Stimulated activated CD8-positive, alpha-beta memory T cell treated with anti-CD3 and anti-CD28 coated beads, Interleukin-7, amount 100 ng/mL, for 4 hours (primary cell): Measurements from ENCODE around the gene TCF25.

Experiments
- DNase-seq, 2 donors: peaks; one replicate each; pipeline ENCODE4 v3.0.0-alpha.2; 2020; ENCODE audit warnings: low read depth in 2 of 2

TCF25 gene

GRCh38 chr16:89880477-89881367 is 7.3 kb downstream of the TCF25 start:
- no peak for DNase-seq

DNA sequence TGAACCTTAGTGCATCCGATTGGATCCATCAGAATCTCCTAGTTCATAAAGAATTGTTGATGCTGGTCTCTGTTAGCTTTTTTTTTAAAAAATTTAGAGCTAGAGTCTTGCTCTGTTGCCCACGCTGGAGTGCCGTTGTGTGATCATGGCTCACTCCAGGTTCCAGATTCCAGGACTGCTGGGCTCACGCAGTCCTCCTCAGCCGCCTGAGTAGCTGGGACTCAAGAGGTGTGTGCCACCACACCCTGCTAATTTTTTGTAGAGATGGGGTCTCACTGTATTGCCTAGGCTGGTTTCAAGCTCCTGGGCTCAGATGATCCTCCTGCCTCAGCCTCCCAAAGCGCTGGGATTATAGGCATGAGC is 8.0 kb downstream of the TCF25 start:
- no peak for DNase-seq

GRCh38 chr16:89883346-89884040 is 10.1 kb downstream of the TCF25 start:
- DNase-seq, result no peak

GRCh38 chr16:89884041-89884421 is 10.6 kb downstream of the TCF25 start:
- no peak for DNase-seq

DNA sequence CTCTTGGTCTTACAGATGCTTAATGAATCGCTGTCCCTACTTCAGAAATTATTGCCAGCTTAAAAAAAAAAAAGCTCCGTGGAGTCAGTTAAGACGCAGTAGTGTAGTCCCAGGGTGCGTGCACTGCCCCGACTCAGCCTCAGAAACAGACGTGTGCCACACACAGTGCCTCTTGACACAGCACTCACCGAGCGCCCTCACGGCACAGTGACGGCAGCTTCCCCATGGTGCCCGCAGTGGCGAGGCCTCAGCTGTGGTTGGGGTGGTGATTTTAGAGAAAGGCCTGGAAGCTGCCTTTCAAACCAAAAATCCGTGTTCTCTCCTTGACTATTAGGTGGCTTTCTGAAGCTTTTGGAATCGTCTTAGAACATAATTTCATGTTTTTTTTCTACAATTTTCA is 13.9 kb downstream of the TCF25 start:
- no peak for DNase-seq

DNA sequence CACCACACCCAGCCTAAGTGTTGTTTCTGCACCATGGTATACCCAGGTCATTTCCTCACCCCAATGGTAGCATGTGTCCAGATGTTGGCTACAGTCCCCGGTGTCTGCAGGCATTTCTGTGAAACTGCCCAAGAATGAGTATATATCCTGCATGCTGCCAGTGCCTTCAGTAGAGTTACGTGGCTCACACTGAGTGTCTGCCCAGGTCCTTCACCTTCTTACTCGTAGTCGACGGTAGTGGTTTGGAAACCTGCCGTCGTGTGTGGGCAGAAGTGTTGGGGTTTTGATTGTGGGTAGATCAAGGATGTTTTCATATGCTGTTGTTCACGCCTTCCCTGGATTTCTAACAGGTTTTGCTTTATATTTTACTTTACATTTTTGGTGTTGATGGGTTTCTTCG is 16.8 kb downstream of the TCF25 start:
- DNase-seq, result peak; percentile 6 to 9

GRCh38 chr16:89890886-89891657 is 17.7 kb downstream of the TCF25 start:
- DNase-seq, result no peak

DNA sequence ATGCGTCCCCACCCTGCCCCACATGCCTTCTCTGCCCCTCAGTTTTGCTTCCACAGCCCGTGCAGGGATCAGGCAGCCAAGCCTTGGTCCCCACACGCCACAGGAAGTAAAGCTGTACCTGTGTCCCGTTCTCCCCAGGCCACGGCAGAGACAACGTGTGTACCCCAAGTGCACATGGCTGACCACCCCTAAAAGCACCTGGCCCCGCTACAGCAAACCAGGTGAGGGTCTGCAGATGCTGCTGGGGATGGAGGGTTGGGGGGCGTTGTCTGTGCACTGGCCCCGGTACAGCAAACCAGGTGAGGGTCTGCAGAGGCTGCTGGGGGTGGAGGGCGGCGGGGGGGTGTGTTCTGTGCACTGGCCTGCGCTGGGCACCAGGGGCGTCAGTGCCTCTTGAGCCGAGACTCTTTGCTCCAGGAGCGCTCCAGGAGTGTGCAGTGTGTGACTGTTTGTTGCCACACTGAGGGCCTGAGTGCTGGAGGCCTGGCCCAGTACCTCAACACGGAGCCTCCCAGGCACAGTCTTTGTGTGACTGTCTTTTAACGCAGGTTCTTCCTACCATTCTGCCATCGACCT is 18.8 kb downstream of the TCF25 start:
- no peak for DNase-seq

DNA sequence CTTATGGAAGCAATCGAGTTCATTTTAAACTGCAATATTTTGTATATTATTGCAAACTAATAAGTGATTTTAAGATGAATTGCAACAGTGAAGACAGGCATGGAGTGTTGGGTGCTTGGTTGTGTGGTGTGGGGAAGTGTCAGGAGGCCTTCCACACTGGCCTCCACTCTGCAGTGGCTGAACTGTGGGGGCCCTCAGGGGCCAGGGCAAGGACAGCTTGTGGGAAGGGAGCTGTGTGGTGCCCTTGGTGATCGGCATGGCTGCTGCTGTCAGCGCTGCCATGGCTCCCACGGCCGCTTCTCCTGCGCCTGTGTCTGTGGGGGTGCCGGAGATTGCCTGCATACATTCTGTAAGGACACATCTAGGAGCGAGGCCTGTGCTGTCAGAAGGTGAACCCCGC is 19.2 kb downstream of the TCF25 start:
- DNase-seq, result no peak

DNA sequence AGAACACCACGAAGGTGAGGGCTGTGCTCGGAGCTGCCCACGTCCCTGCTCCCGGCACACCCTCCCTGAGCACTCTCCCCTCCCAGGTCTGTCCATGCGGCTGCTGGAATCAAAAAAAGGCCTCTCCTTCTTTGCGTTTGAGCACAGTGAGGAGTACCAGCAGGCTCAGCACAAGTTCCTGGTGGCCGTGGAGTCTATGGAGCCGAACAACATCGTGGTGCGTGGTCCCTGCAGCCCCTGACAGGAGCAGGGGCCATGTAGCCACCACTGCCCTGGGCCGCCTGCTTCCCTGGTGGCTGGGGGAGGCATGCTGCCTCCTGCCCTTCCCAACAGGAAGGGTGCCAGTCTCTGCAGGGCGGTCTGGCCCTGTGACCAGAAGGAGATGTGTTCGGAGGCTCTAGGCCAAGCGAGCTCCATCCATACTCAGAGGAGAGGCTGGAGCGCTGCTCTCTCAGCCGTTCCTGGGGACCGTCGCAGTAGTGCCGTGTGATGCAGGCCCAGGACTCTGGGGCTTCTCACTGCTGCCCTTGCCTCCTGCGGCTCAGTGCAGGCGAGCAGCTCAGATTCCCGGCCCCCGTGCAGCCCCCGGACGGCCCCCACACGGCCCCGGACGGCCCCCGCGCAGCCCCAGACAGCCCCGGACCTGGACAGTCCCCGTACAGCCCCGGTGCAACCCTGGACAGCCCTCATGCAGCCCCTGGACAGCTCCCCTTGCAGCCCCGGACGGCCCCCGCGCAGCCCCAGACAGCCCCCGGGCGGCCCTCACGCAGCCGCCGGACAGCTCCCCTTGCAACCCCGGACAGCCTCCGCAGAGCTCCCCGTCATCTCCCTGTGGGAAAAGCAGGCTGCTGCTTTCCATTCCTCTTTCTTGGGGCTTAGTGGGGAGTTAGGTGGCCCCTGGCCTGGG is 20.5 kb downstream of the TCF25 start:
- no peak for DNase-seq

DNA sequence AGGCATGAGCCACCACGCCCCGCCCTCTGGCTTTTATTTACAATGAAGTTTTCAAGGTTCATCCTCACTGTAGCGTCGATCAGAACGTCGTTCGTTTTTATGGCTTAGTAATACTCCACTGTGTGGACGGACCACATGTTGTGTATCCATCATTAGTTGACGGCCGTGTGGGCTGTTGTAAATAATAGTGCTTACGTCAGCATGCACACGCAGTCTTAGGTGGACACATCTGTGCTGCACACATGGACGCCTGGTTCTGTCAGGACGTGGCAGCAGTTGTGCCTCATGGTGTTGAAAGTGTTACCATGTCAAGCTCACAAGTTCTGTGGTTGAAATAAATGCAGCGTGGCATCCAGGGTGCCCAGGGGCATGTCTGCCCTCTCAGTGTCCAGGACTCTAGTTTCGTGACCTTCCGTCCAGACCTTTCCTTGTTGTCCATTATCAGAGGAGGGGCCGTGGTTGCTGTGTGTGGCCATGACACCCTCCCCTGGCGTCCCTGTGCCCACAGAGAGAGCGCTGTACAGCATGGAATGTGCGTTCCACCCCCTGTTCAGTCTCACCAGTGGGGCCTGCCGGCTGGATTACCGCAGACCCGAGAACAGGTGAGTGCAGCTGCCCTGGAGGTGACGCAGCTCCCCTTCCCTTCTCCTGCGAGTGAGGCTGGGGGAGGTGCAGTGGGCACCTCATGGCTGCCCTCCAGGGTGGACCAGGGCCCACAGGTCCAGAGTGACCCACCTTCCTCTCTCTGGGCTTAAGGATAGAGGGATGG is 22.3 kb downstream of the TCF25 start:
- no peak for DNase-seq

DNA sequence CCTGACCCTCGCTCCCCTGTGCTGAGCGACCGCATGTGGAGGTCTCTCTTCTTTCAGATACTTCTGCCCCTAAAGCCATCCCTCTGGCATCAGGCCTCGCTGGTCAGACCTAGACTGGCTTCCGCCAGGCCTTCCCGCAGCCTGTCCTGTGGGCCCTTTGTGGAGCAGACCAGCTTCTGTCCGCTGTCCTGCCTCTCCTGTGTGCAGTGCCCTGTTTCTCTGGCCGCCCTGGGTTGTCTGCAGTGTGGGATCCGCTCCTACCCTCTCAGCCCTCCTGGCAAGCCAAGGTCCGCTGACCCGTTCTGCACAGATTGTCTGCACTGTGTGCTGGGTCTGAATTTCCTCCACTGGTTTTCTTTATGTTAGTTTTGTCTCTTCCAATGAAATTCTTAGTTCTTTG is 23.8 kb downstream of the TCF25 start:
- no peak for DNase-seq

GRCh38 chr16:89898201-89898967 is 25.0 kb downstream of the TCF25 start:
- DNase-seq, result no peak

GRCh38 chr16:89899879-89900481 is 26.6 kb downstream of the TCF25 start:
- DNase-seq, result no peak

- no peak for DNase-seq
These were observed 27.5 kb downstream of the TCF25 start for GRCh38 chr16:89900885-89901284.

GRCh38 chr16:89902980-89903379 is 29.6 kb downstream of the TCF25 start:
- no peak for DNase-seq

- DNase-seq, result no peak
These were observed 30.6 kb downstream of the TCF25 start for GRCh38 chr16:89903908-89904515.

GRCh38 chr16:89904606-89905510 is 31.5 kb downstream of the TCF25 start:
- no peak for DNase-seq
